CD4-positive, alpha-beta T cell treated with Interleukin-15 for 1 hour (primary cell): ENCODE data around the gene PCCA.
"Not testable (repeated sequence)": the region's sequence is repeated elsewhere in the genome, so short reads cannot be mapped to it uniquely, and the experiment has no call there.

ENCODE experiments used
- DNase-seq: peaks from one replicate; pipeline ENCODE4 v3.0.0-alpha.2; 2020

The PCCA gene

GRCh38 chr13:100560498-100561157 is 471.7 kb downstream of the PCCA start:
- no peak for DNase-seq

DNA sequence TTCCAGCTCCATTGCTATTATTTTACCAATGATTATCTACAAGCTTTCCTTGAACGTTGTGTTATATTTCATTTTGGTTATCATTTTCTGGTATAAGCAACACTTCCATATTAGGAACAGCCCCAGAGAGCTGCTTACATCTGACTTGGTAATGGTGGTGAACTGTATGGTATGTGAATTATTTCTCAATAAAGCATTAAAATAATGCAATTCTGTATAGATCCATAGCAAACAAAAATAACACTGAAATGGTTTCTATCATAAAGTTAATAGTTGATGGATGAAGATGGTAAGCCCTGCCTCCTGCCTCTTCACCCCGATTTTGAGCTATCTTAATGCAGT is 472.2 kb downstream of the PCCA start:
- no peak for DNase-seq

DNA sequence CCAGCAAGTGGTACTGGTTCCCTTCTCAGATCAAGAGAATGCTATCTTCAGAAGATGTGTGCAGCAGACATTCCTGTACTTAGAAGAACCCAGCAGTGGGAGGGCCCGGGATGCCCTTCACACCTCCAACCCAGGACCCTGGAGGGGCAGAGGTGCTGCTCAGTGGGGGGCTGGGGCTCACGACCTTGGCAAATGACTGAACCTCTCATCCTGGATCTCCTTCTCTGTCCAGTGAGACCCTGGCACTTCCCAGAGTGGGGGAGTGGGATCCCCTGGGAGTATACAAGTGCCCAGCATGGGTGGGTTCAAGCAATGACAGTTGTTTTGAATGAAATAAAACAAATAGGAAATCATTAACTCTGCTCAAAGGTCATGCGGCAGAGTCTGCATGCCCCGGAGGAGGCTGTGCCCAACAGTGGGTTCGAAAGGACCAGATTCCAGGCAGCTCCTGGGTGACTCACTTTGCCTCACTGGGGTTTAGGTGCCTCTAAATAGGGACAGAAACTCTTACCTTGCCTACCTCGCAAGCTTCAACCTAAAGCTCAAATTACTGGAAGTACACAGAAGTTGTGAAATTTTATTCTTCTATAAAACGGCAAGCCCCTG is 472.8 kb downstream of the PCCA start:
- no peak for DNase-seq

GRCh38 chr13:100563779-100564178 is 474.9 kb downstream of the PCCA start:
- no peak for DNase-seq

- DNase-seq: no peak
These were observed 475.7 kb downstream of the PCCA start for GRCh38 chr13:100564444-100565223.

GRCh38 chr13:100565286-100565685 is 476.4 kb downstream of the PCCA start:
- no peak for DNase-seq

DNA sequence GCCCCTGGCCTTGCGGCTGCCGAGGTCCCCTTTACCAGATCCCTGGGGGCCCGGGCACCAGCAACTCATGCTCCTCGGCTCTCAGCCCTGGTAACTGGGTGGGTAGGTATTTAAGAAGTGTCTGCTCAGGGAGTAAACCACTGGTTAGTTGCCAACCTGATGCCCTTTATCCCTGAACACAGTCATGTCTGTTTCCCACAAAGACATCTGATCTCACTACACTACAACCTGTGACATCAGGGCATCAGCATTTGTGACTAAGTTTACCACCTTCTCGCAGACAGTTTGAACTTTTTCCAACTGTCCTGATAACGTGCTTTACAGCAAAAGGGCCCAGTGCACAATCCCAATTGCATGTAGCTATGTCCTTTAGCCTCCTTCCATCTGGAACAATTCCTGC is 477.6 kb downstream of the PCCA start:
- DNase-seq: no peak

GRCh38 chr13:100573121-100573520 is 484.2 kb downstream of the PCCA start:
- DNase-seq: peak; percentile 65

- not testable (repeated sequence) for DNase-seq
These were observed 488.3 kb downstream of the PCCA start for GRCh38 chr13:100577239-100577638.
